Measurements from ENCODE around the gene MORN3.
"Not testable (repeated sequence)": the region's sequence is repeated elsewhere in the genome, so short reads cannot be mapped to it uniquely, and the experiment has no call there.

Gene MORN3

GRCh38 chr12:121638298-121639202 lies 30.9 kb downstream of the MORN3 start:
- H3K27ac Mint-ChIP-seq: peak overlapping the region; percentile 92
- H3K4me3 Mint-ChIP-seq: peak overlapping the region; percentile 61
- H3K9me3 Mint-ChIP-seq: no peaks in the 10 kb centered on the region
- ATAC-seq (no peak), DNase-seq (no peak)
- H3K4me1 Mint-ChIP-seq: peaks cover 46% of the 10 kb centered on the region
- H3K27me3 Mint-ChIP-seq: no peaks in the 10 kb centered on the region
- H3K36me3 Mint-ChIP-seq (ENCODE audit: low read depth): peaks cover 24% of the 10 kb centered on the region

DNA sequence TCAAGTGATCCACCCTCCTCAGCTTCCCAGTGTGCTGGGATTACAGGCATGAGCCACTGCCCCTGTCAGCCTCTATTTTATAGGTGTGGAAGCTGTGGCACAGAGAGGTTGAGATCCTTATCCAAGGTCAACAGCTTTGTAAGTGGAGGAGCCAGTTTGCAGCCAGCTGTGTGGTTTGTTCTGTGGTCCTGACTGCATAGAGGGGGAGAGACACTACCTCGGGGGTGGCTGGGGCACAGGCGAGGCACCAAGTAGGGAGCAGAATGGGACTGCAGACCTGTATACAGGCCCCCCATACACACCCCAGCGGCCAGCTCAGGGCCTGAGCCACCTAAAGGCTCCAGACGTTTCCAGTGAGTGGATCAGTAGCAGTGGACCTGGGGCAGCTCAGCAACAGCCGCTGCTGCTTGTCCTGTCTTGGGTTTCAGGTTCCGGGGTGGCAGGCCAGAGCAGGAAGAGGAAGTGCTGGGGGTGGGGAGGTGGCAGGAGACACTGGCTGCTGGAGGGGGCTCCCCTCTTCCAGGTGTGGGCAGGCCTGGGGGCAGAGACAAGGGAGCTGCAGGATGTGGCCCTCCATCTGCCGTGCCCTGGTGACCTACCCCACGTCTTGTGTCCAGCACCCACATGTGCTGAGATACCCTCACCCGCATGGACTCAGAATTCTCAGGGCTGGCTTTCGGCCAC lies 32.1 kb downstream of the MORN3 start:
- peak; percentile 76 for DNase-seq
- Mint-ChIP-seq H3K36me3 (ENCODE audit: low read depth) (peaks cover 23% of the 10 kb centered on the region), H3K27me3 (no peaks in the 10 kb centered on the region), H3K4me3 (peak overlapping the region; percentile 61), H3K4me1 (peaks cover 57% of the 10 kb centered on the region), H3K9me3 (no peaks in the 10 kb centered on the region), H3K27ac (peak overlapping the region; percentile 92)
- ATAC-seq: peak; percentile 82

GRCh38 chr12:121634836-121635235 lies 34.6 kb downstream of the MORN3 start:
- Mint-ChIP-seq H3K36me3 (ENCODE audit: low read depth) (peaks cover 30% of the 10 kb centered on the region), H3K27me3 (no peaks in the 10 kb centered on the region), H3K9me3 (no peaks in the 10 kb centered on the region), H3K4me3 (peak overlapping the region; percentile 11), H3K27ac (peak overlapping the region; percentile 81), H3K4me1 (peaks cover 77% of the 10 kb centered on the region)
- ATAC-seq (no peak), DNase-seq (no peak)

- not testable (repeated sequence) for ATAC-seq, H3K27ac Mint-ChIP-seq, DNase-seq, H3K4me3 Mint-ChIP-seq, H3K9me3 Mint-ChIP-seq, H3K27me3 Mint-ChIP-seq
- Mint-ChIP-seq H3K36me3 (ENCODE audit: low read depth) (peaks cover 36% of the 10 kb centered on the region), H3K4me1 (peaks cover 83% of the 10 kb centered on the region)
Observed at GRCh38 chr12:121633833-121634196, 35.6 kb downstream of the MORN3 start.

- peak overlapping the region; percentile 40 for H3K4me3 Mint-ChIP-seq
- ATAC-seq (no peak), DNase-seq (no peak)
- H3K27ac Mint-ChIP-seq: peak overlapping the region; percentile 89
- peaks cover 84% of the 10 kb centered on the region for H3K4me1 Mint-ChIP-seq
- no peaks in the 10 kb centered on the region for H3K9me3 Mint-ChIP-seq
- H3K27me3 Mint-ChIP-seq: no peaks in the 10 kb centered on the region
- H3K36me3 Mint-ChIP-seq (ENCODE audit: low read depth): peaks cover 41% of the 10 kb centered on the region
Observed at GRCh38 chr12:121632069-121632970, 37.1 kb downstream of the MORN3 start.

DNA sequence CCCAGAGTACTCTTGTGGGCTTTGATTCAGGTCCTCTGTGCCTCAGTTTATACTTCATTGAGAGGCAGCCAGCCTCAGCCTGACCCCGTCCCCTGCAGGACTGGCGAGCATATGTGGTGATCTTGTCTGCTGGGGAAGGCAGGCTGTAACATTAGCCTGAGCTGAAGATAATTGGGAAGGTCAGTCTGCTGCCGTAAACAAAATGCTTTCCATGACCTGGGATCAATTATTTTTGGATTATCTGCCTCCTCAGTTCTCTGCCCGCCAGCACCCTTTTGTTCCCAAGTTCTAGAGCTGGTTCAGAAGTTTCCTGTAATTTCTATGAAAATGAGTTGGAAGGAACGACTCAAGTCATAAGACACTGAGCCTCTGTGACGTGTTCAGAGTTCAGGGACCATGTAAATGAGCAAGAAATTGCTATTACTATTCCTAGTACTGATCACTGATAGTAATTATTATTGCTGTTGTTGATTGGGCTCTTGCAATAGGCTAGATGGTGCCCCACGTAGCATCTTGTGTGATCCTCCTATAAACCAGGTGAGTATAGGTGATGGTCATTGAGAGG lies 38.6 kb downstream of the MORN3 start:
- Mint-ChIP-seq H3K4me1 (peaks cover 75% of the 10 kb centered on the region), H3K27ac (peak overlapping the region; percentile 99), H3K9me3 (no peaks in the 10 kb centered on the region), H3K4me3 (peak overlapping the region; percentile 91), H3K27me3 (no peaks in the 10 kb centered on the region), H3K36me3 (ENCODE audit: low read depth) (peaks cover 41% of the 10 kb centered on the region)
- ATAC-seq (no peak), DNase-seq (no peak)

- H3K27ac Mint-ChIP-seq: peak overlapping the region; percentile 99
- peaks cover 74% of the 10 kb centered on the region for H3K4me1 Mint-ChIP-seq
- ATAC-seq: no peak
- peak overlapping the region; percentile 91 for H3K4me3 Mint-ChIP-seq
- no peaks in the 10 kb centered on the region for H3K9me3 Mint-ChIP-seq
- no peaks in the 10 kb centered on the region for H3K27me3 Mint-ChIP-seq
- DNase-seq: peak; percentile 44
- peaks cover 37% of the 10 kb centered on the region for H3K36me3 Mint-ChIP-seq (ENCODE audit: low read depth)
Observed at GRCh38 chr12:121628536-121628935, 40.9 kb downstream of the MORN3 start.

DNA sequence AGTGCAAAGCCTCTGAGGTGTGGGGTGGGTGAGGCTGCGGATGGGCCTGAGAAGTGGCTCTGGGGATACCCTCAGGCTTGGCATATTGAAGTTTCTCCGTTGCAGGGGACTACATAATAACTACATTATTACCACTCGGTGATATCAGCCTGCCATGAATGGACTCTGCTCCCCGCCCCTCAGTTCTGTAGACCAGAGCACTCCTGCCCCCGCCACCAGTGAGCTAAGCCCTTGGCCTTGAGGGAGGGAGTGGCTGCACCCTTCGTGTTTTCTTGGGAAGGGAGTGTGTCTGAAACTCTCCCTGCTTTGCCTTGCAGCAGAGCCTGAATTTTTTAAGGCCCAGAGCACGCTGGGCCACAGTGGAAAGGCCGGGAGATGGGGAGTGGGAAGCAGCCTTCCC lies 41.4 kb downstream of the MORN3 start:
- Mint-ChIP-seq H3K27me3 (no peaks in the 10 kb centered on the region), H3K27ac (peak overlapping the region; percentile 99), H3K36me3 (ENCODE audit: low read depth) (peaks cover 37% of the 10 kb centered on the region), H3K4me1 (peaks cover 70% of the 10 kb centered on the region), H3K4me3 (peak overlapping the region; percentile 91), H3K9me3 (no peaks in the 10 kb centered on the region)
- peak; percentile 41 for DNase-seq
- peak; percentile 2 for ATAC-seq

GRCh38 chr12:121626853-121627640 lies 42.4 kb downstream of the MORN3 start:
- Mint-ChIP-seq H3K9me3 (no peaks in the 10 kb centered on the region), H3K4me1 (peaks cover 60% of the 10 kb centered on the region), H3K27ac (peak overlapping the region; percentile 99), H3K36me3 (ENCODE audit: low read depth) (peaks cover 31% of the 10 kb centered on the region), H3K4me3 (peak overlapping the region; percentile 91), H3K27me3 (no peaks in the 10 kb centered on the region)
- DNase-seq (peak; percentile 89), ATAC-seq (peak; percentile 71)

DNA sequence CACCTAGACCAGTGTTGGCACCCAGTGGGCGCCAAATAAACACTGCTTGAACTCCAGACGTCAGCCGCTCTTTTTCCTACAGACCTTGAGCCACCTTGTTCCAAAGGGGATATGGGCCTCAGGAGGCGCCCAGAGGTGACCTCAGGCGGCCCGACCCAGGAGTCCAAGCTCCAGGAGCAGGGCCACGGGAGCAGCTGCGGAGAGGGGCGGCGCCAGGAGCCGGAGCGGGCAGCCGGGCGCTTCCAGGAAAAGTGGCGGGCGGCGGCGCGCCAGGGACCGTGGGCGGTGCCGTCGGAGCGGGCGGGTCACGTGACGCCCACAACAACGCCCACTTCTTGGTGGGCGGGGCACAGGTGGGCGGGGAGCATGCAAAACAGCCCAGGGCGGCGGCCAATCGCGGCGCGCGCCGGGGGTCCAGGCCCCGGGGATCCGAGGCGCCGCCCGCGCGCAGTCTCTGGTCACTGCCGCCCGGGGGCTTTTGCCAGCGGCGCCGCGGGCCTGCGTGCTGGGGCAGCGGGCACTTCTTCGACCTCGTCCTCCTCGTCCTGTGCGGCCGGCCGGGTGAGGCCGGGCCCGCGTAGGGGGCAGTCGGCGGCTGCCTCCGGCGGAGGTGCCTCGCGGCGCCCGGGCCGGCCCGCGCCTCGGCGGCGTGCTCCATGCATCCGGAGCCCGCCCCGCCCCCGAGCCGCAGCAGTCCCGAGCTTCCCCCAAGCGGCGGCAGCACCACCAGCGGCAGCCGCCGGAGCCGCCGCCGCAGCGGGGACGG lies 43.2 kb downstream of the MORN3 start, which contains the start of gene ORAI1:
Gene ORAI1, plus strand, starts transcription at position 444 of the 766 bp plus-strand sequence.
- H3K4me3 Mint-ChIP-seq: peak within 1 kb of the TSS; percentile 91
- peak within 1 kb of the TSS; percentile 99 for H3K27ac Mint-ChIP-seq
- peak; percentile 98 for DNase-seq
- ATAC-seq: peak; percentile 35
- no peaks in the 10 kb centered on the region for H3K27me3 Mint-ChIP-seq
- H3K9me3 Mint-ChIP-seq: no peaks in the 10 kb centered on the region
- peaks cover 52% of the 10 kb centered on the region for H3K4me1 Mint-ChIP-seq
- H3K36me3 Mint-ChIP-seq (ENCODE audit: low read depth): peaks cover 26% of the 10 kb centered on the region

GRCh38 chr12:121620333-121620891 lies 49.0 kb downstream of the MORN3 start:
- ATAC-seq: no peak
- no peak for DNase-seq
- Mint-ChIP-seq H3K9me3 (no peaks in the 10 kb centered on the region), H3K27ac (no peak overlapping the region), H3K27me3 (no peaks in the 10 kb centered on the region), H3K4me3 (no peak overlapping the region), H3K4me1 (peaks cover 17% of the 10 kb centered on the region), H3K36me3 (ENCODE audit: low read depth) (no peaks in the 10 kb centered on the region)

DNA sequence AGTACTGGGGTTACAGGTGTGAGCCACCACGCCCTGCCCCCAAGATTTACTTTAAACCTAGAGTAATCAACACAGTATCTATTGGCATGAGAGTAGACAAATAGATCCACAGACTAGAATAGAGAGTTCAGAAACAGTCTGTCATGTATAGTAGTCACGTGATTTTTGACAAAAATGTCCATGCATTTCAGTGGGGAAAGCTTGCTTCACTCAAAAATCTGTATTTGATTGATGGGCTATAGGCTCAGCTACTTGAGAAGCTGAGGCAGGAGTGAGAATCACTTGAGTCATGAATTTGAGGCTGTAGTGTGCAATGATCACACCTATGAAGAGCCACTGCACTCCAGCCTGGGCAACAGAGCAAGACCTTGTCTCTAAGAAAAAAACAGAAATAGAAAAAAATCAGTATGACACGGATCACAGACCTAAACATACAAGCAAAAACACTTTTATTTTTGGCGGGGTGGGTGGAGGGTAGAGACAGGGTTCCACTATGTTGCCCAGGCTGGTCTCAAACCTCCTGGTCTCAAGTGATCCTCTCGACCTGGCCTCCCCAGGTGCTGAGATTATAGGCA lies 50.7 kb downstream of the MORN3 start:
- Mint-ChIP-seq H3K27me3 (no peaks in the 10 kb centered on the region), H3K27ac (no peak overlapping the region), H3K36me3 (ENCODE audit: low read depth) (no peaks in the 10 kb centered on the region), H3K9me3 (no peaks in the 10 kb centered on the region), H3K4me1 (peaks cover 13% of the 10 kb centered on the region), H3K4me3 (no peak overlapping the region)
- no peak for DNase-seq
- ATAC-seq: no peak
